HAP-1 (cell line): ENCODE data around the gene MPND.

ENCODE experiments used
- DNase-seq, 2 experiments: peaks; one replicate each; pipeline ENCODE4 v3.0.0-alpha.2; 2016 to 2020; ENCODE audit warnings: low spot score in 2 of 2
- H3K27me3 ChIP-seq: fragments of 250-450 bp; sonication (Bioruptor Pico); 2 replicates; pipeline ENCODE4 v1.5.1; 2020; ENCODE audit warnings: low read depth, mild to moderate bottlenecking, moderate library complexity
- H3K36me3 ChIP-seq: fragments of 250-450 bp; sonication (Bioruptor Pico); replicated peaks from 2 replicates; pipeline ENCODE4 v1.5.1; 2020; ENCODE audit warnings: mild to moderate bottlenecking
- H3K4me1 ChIP-seq: fragments of 250-450 bp; sonication (Bioruptor Pico); 2 replicates; pipeline ENCODE4 v1.5.1; 2020; ENCODE audit warnings: mild to moderate bottlenecking
- H3K4me3 ChIP-seq: fragments of 250-450 bp; sonication (Bioruptor Pico); 2 replicates; pipeline ENCODE4 v1.5.1; 2020; ENCODE audit warnings: mild to moderate bottlenecking, moderate library complexity
- H3K9me3 ChIP-seq: fragments of 250-450 bp; sonication (Bioruptor Pico); 2 replicates; pipeline ENCODE4 v1.5.1; 2020; ENCODE audit warnings: mild to moderate bottlenecking, moderate library complexity
- in situ Hi-C: fragments of 300-500 bp; cut with MboI; formaldehyde crosslinking; loops from 3 replicates; pipeline ENCODE4 v1.14.3; 2020; ENCODE audit warnings: low sequenced_read_pairs, inconsistent platforms, mixed read lengths

MPND gene

DNA sequence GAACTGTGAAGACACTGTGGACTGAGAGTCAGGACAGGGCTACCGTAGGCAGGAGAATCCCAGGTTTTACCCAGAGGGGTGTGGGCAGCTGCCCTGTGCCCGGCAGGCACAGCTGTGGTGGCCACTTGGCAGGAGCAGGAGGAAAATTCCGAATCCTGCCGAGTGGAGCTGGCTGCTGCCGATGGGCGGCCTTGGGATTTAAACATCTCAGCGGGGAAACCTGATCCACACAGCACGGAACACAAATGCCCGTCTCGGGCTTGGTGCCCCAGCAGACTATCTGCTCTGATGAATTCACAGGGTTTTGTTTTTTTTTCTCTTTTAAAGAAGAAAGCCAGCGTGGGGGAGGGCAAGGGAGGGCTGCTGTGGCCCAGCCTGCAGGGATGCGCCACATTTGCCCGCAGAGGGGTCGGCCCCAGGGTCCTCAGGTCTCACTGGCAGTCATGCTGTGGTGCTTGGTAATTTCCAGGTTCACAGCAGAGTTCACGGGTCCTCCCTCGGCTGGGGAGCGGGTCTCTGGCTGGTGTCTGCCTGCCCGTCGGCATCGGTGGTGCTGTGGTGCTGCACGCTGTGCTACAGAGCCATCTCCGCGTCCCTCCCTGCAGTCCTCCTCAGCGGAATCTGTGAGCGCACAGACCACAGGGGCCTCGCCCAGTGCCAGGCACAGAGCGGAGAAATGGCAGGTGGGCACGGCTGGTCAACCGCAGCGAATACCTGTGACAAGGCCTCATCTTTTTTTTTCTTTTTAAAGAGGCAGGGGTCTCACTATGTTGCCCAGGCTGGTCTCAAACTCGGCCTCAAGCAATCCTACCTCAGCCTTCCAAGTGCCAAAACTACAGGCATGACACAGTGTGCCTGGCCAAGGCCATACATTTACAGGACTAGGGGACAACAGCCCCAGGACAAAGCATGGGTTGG is 28.1 kb downstream of the MPND start:
- in situ Hi-C loops: no loop called here
- DNase-seq: no peak
- no peaks in the 10 kb centered on the region for H3K27me3 ChIP-seq
- H3K4me1 ChIP-seq: peaks cover 13% of the 10 kb centered on the region
- 0 out of 2 replicates have a peak, but pooled peaks cover 3% of the 10 kb centered on the region for H3K36me3 ChIP-seq
- H3K4me3 ChIP-seq: no peak overlapping the region
- H3K9me3 ChIP-seq: no peaks in the 10 kb centered on the region

DNA sequence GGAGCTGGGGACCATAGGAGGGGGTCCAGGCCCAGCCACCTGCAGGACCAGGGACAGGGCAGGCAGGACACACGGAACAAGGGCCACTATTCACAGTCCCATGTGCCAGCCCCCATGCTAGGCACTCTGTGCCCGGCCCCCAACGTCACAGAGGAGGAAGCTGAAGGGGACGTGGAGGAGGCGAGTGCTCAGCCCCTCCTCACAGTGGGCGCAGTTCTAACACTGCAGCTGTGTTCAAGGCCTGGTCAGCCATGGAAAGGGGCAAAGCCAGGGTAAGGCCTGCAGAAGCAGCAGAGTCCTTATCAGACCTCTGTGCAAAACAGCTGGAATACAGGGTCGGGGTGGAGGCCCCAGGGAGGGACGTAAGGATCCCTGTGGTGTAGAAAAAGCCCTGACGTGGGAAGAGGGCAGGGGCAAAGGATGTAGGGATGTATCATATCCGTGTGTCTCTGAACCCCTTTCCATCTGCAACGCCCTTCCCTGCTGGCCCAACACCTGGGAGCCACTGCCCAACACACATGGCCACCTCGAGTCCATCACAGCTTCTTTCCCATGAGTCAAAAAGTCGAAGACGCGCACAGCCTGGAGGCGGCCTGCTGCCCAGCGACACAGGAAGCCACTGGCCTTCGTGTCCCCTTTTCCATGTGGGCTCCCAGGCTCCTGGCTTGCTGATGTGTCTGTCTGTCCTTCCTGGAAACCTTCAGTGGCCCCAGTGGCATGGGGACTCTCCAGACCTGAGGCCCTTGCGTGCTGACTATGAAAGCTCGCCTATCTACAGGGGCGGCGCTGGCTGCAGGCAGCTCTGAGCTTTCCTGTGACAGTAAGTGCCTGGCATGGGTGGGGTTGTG is 29.0 kb downstream of the MPND start:
- in situ Hi-C loops: no loop called here
- H3K4me1 ChIP-seq: peaks cover 13% of the 10 kb centered on the region
- 0 out of 2 replicates have a peak, but pooled peaks cover 3% of the 10 kb centered on the region for H3K36me3 ChIP-seq
- no peaks in the 10 kb centered on the region for H3K27me3 ChIP-seq
- H3K4me3 ChIP-seq: no peak overlapping the region
- no peak for DNase-seq
- no peaks in the 10 kb centered on the region for H3K9me3 ChIP-seq

DNA sequence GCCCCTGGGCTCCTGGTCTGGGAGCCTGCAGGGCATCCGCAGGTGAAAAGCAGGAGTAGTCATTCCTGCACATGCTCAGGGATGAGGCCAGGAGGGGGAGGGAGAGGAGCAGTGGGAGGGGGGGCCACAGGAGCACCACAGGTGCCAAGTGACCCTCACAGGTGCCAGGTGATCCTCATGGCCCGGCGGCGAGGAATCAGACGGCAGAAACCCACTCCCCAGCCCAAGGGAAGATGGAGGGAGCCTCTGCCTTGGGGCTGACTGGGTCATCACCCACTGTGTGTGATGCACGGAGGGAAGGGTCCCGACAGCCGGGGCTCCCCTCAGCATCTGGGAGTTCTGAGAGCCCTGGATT is 29.6 kb downstream of the MPND start:
- Histone ChIP-seq H3K4me1 (peaks cover 13% of the 10 kb centered on the region), H3K36me3 (0 out of 2 replicates have a peak, but pooled peaks cover under 1% of the 10 kb centered on the region), H3K9me3 (no peaks in the 10 kb centered on the region), H3K27me3 (no peaks in the 10 kb centered on the region), H3K4me3 (no peak overlapping the region)
- in situ Hi-C loops: no loop called here
- no peak for DNase-seq

DNA sequence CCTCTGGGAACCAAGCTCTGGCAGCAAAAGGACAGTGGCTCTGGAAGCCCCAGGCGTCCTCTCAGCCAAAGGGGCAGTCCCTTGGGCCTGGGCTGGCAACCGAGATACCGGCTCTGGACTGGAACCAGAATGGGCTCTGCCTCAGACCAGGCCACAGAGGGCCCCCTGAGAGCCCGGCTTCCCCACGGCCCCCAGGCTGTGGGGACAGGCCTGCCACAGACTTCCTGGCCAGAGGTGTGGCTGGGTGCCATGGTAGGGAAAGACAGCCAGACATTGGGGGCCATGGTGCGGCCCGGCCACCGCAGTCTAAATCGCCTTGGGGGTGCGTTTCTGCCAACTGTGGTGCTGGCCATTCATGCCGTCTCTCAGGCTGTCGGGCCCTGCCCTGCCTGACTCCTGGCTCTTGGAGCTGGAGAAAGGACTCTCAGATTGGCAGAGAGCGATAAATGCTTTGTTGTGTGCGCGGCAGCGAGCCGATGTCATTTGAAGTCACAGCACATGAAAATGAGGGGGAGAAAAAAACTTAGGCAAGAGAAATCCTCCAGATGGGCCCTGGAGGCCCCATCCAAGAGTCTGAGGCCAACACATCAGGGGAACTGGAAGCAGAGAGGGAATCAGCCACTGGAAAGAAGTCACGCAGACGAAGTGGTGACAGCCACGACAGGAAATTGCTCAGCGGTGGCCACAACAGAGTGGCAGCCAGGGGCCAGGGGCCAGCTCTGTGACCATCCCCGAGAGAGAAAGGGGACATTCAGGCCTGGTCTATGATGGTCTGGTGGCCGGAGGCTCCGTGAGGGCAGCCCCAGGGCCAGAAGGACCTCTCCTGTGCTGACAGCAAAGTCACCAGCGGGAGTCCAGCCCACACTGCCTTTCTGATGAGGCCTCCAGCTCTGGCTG is 30.5 kb downstream of the MPND start:
- Histone ChIP-seq H3K4me3 (no peak overlapping the region), H3K4me1 (peaks cover 13% of the 10 kb centered on the region), H3K27me3 (no peaks in the 10 kb centered on the region), H3K9me3 (no peaks in the 10 kb centered on the region), H3K36me3 (no peaks in the 10 kb centered on the region)
- DNase-seq: no peak
- in situ Hi-C loops: no loop called here

DNA sequence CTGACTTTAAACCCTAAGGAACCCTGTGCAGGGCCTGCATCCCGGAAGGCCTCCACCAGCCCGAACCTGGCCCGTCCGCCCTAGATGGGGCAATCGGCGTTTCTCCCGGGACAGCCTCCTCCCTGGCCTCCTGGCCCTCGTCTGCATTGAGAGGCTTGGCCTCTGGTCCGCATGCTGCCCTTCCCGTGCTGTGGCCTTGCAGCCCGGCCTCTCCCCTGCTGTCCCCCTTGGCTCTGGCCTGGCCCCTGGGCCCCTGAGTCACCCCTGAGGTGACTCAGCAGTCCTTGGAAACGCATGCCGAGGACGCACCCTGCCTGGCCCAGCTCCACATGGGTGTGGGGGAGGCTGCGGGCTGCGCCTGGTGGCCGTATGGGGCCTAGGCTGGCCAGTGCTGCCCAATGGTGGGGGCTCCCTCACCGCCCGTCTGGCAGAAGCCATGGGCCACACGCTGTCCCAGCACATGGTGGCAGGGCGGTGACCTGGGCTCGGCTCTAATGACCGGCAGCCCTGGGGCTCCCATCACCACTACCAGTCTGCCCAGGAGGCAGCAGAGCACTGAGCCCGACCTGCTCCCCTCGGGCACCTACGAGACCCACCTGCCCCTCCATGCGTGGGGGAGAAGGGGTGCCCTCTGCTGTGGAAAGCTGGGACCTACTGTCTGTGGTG is 31.3 kb downstream of the MPND start:
- Histone ChIP-seq H3K27me3 (no peaks in the 10 kb centered on the region), H3K4me3 (no peak overlapping the region), H3K9me3 (no peaks in the 10 kb centered on the region), H3K36me3 (no peaks in the 10 kb centered on the region), H3K4me1 (peaks cover 13% of the 10 kb centered on the region)
- no peak for DNase-seq
- in situ Hi-C loops: no loop called here

DNA sequence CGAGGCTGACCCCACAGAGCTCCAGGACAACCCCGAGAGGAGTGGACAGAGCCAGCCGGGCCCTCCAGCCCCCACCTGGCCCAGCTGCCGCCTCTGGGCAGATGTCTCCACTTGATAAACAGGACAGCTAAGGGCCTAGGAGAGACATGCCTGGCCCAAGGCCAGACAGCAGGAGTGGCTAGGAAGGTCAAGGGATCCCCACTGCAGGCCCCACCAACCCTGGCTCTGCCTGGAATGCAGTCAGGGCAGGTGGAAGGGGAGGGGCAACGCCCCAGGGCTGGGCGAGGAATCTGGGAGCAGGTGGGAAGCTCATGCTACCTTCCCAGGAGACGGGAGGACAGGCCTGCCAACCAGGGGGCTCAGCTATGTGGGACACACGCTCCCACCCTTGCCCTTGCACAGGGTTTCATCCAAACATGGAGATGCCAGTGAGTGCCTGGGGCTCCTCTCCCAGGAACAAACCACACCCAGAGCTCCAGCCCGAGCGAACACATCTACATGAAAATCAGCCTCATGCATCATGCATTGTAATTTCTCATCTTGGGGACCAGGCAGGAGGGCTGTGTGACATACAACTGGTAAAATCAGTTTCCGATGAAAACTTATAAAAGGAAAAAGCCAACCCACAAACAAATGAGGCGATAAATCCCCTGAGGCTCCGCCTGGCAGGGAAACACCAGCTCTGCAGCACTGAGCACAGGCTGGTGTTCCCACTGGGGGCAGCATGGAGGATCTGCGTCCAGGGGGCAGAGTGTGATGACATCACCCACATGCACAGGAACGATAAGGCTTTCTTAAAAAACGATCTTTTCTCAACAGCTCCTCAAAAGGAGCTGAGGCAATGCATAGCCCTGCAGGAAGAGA is 32.0 kb downstream of the MPND start:
- in situ Hi-C loops: no loop called here
- H3K9me3 ChIP-seq: no peaks in the 10 kb centered on the region
- H3K4me3 ChIP-seq: no peak overlapping the region
- no peaks in the 10 kb centered on the region for H3K27me3 ChIP-seq
- H3K4me1 ChIP-seq: peaks cover 13% of the 10 kb centered on the region
- peak; percentile 57 to 81 for DNase-seq
- H3K36me3 ChIP-seq: no peaks in the 10 kb centered on the region

DNA sequence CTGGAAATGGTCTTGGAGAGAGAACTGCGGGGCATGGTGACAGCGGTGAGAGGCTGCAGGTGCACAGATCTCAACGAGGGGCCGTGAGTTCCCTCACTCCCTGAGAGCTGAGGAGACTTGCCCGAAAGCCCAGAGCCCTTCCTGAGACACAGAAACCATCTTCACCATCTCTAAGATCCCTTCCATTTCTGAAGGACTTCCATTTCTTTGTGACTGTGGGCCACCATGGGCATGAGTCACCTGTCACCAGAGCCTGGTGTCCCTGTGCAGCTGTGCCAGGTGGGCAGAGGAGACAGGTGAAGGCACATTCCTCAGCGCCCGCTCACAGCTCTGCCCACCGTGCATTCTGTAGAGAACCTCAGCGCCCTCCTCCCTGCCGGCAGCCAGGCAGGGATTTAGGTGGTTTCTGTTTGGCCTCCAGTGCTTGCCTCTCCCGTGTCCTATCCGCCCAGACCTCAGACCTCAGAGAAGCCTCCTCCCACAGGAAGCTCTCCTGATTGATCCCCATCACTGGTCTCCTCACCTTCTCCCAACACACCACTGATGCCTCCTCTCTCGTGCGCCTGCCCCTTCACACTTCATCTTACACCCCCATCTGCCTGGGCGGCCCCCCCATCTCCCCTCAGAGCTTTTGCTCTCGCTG is 32.8 kb downstream of the MPND start:
- no peak for DNase-seq
- Histone ChIP-seq H3K27me3 (no peaks in the 10 kb centered on the region), H3K4me3 (no peak overlapping the region), H3K4me1 (peaks cover 13% of the 10 kb centered on the region), H3K36me3 (no peaks in the 10 kb centered on the region), H3K9me3 (no peaks in the 10 kb centered on the region)
- in situ Hi-C loops: no loop called here

DNA sequence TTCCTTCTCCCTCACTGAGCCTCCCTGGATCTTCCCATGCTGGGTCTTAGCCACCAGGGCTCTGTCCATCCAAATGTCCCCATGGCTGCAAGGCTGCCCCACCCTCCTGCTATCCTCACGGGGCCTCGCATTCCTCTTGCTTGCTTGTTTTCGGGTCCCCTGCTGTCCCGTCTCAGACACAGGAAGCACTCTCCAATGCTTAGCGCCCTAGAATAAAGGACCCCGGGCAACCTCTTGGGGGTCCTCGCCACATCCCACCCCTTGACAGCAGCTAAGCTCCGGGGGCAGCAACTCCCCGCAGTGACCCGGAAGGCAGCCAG is 33.3 kb downstream of the MPND start:
- Histone ChIP-seq H3K9me3 (no peaks in the 10 kb centered on the region), H3K4me3 (no peak overlapping the region), H3K36me3 (no peaks in the 10 kb centered on the region), H3K4me1 (peaks cover 13% of the 10 kb centered on the region), H3K27me3 (no peaks in the 10 kb centered on the region)
- no peak for DNase-seq
- in situ Hi-C loops: no loop called here

DNA sequence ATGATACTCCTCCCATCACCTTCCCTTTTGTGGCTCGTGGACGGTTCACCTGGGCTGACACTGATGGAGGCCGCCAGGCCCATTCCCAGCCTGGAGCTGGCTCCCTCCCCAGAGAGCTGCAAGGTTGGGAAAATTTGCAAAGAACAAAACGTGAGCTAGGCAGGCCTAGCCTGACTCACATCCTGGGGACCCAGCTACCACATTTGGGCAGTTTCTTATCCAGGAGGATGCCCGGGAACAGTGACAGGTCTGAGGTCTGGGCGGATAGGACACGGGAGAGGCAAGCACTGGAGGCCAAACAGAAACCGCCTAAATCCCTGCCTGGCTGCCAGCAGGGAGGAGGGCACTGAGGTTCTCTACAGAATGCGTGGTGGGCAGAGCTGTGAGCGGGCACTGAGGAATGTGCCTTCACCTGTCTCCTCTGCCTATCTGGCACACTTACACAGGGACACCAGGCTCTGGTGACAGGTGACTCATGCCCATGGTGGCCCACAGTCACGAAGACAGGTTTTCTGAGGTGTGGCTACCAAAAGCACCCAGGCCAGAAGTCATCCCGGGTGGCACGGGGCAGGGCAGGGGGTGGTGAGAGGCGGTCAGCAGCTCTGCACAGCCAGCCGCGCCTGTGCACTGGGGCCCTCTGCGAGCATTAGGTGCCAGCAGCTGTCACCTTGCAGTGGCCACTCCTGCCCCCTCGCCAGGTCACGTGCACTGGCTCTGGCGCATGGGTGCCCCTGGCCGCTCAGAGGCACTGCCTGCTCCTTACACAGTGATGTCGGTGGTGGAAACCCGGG is 33.8 kb downstream of the MPND start:
- Histone ChIP-seq H3K4me1 (peaks cover 13% of the 10 kb centered on the region), H3K4me3 (no peak overlapping the region), H3K36me3 (no peaks in the 10 kb centered on the region), H3K9me3 (no peaks in the 10 kb centered on the region), H3K27me3 (no peaks in the 10 kb centered on the region)
- DNase-seq: no peak
- in situ Hi-C loops: no loop called here

DNA sequence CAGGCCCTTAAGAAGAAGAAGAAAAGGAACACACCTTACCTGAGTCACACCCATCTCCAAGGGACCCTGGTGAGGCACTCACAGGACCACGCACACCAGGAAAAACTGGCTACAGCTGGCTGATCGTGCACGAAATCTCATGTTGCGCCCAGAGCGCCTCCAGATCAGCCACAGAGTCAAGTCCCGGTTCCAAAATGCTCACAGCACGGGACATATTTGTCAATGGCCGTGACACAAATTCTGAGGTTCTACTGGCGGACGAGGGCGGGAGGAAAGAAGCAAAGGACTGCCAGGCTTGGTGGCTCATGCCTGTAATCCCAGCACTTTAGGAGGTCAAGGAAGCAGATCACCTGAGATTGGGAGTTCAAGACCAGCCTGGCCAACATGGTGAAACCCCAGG is 35.5 kb downstream of the MPND start:
- no peak for DNase-seq
- in situ Hi-C loops: no loop called here
- Histone ChIP-seq H3K9me3 (no peaks in the 10 kb centered on the region), H3K4me3 (no peak overlapping the region), H3K4me1 (peaks cover 13% of the 10 kb centered on the region), H3K27me3 (no peaks in the 10 kb centered on the region), H3K36me3 (no peaks in the 10 kb centered on the region)

DNA sequence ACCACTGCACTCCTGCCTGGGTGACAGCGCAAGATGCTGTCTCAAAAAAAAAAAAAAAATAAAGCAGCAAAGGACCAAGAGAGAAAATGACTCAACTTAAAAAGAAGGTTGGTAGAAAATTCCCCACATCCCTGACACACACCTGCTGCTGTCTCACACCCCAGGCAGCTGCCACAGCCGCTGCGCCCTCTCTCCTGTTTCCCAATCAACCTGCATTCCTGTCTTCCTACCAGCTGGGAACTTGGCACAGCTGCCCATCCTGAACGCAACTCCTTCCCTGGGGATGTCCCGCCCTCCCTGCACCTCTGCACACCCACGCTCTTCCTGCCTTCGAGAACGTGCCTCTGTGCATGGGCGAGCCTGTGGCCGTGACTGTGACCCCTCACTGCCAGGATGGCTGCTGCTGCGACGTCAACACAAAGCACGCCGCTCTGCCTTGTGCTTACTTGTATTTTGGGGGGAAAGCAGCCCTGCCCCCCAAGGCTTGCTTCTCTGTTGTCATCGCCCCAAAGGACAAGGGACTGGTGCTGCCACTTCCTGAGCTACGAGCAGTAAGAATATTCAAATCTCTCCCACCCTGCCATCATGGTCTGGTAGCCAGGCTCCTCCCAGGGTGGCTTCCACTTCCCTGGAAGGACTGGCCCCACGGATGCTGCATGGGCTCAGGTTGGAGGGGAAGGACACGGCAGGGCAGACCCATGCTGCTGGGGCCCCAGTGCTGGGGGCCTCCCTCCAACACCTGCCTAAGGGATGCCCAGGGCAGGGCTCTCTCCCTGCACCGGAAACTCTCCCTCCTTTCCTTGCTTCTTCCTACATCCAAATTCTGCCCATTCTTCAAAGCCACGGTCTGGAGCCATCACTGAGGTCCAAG is 36.3 kb downstream of the MPND start:
- H3K4me3 ChIP-seq: no peak overlapping the region
- no peak for DNase-seq
- in situ Hi-C loops: no loop called here
- no peaks in the 10 kb centered on the region for H3K36me3 ChIP-seq
- peaks cover 13% of the 10 kb centered on the region for H3K4me1 ChIP-seq
- H3K27me3 ChIP-seq: no peaks in the 10 kb centered on the region
- H3K9me3 ChIP-seq: no peaks in the 10 kb centered on the region
